GM19468 (cell line): ENCODE measurements around the gene SIL1.

Experiments used
- ATAC-seq: cut with Tn5 transposase; IDR thresholded peaks from one replicate; pipeline ENCODE4 v1.9.1; 2021; ENCODE audit warnings: mild to moderate bottlenecking, moderate library complexity, moderate number of reproducible peaks; ENCODE audit not compliant: unreplicated experiment; ENCODE audit errors: extremely low read depth

Gene SIL1

DNA sequence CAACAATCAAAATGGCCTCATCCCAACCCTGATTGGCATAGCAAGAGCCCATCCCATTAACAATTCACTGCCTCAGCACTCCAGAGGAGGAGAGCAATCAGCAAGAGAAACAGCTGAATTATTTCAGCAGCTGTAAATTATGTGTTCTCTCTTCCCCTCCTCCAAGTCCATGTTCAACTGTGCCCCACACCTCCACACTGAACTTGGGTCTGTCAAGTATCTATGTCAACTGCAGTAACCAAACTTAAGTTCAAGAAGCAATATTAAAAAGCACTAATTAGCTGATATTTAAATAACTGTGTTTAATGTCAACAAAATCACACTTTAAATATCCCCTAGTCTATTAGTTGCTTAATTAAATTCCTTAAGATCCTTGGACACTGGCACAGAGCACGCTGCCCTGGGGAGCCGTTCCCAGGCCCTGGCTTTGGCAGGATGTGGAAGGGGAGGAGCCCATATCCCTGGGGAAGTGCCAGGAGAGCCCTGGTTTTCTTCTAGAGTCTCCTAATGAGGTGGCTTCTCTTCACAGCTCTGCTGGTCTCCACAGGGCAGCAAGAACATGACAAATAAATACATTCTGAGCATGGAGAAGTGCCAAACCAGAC lies 50.6 kb downstream of the SIL1 start:
- ATAC-seq, result no peak

DNA sequence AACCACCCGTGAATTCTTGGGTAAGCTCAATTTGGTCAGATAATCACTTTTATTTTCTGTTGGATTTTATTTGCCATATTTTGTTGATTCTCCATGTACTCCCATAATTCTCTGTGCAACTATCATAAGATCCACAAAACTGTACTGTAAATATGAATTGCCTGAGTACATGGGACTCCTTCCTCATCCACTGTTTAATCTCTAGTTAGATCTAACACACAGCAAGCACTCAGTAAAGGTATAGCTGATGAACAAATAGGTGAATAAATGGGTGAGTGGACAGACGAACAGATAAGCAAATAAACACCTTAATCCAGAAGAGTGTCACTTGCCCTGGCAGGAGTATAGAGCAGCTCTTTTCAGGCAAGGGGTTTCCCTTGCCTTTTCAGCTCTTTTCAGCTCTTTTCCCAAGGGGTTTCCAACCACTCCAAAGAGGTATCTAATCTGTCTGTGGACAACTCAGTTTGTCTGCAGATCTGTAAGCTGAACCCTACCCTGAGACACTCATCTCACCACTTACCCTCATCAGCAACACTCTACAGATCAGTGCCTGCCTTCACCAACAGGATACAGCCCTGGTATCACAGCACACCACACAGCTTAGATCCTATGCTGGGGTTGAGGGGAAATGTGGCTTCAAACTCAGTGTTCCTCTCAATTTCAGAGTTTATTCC lies 51.2 kb downstream of the SIL1 start:
- ATAC-seq, result no peak

DNA sequence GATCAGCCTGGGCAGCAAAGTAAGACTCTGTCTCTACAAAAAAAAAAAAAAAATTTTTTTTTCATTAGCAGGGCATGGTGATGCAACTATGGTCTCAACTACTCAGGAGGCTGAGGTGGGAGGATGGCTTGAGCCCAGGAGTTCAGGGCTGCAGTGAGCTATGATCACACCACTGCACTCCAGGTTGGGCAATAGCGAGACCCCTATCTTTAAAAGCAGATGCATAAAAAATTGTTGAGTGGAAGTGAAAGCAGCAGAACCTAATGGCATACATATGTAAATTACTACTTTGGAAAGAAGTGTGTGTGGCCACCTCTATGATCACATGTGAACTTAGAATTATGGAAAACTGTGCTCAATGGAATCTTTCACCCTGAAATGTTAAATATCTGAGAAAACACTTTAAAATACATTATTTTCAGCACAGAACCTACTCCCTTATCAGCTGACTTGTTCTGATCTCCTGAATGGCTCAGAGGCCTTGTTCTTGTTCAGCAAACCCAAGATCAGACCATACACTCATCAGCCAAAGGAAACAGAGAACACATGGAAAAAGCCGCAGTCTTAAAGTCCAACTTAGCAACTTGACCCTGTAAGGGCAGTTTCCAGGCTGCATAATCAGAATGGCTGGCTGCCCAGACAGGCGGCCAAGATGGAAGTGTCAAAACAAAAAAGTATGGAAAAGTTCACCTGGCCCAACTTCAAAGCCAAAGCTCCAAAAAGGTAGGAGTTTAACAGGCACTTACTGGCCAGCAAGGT lies 56.5 kb downstream of the SIL1 start:
- no peak for ATAC-seq

DNA sequence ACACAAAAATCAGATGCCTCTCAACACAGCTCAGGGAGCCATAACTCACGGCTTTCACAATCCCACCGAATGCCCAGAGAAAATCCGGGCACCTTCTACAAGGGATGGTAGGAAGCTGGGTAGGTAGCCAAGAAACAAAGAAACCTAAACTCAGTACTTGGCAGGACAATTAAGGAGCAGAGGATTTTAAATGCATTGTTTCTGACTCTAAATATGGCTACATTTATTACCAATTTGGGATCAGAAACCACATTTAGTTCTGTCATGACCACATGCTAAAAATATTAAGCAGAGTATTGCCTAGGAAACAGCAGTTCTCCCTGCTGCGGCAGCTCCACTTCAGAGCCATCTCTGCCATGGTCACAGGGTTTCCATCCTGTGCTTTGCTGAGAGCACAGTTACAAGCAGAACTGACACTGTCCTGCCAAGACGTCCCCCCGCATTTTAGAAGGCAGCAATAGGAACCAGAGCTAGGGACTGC lies 57.5 kb downstream of the SIL1 start:
- ATAC-seq, result no peak

DNA sequence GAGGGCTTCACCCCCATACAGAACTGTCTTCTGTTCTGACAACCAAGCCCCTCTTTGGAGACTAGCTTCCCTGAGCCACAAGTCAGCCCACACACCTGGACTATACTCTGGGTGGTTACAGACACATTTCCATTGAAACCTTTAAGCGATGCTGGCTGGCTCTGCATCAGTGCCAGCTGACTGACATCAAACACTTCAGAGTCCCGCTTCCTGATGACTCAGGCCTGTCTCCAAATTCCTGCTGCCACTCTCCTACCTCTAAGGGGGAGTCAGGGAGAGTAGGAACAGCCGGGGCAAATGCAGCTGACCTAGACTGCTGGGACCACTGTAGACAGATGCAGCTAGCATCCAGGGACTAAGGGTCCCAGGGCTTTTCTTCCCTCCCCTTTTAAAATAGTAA lies 59.4 kb downstream of the SIL1 start:
- ATAC-seq, result no peak

DNA sequence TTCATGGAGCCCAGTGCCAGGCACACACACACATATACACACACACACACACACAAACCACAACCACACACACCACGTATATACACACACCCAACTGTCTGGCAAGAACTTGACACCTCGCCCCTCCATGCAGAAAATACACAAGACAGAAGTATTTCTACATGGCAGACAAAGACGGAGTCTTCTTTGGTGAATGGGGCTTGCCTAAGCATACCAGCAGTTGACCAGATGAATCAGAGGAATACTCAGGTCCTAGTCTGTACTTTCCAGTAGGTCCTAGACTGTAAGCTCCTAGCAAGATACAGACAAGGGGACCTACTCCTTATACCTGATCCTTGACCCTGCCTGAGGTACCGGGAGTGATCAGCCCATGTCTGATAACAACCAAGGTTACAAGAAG lies 60.1 kb downstream of the SIL1 start:
- no peak for ATAC-seq

DNA sequence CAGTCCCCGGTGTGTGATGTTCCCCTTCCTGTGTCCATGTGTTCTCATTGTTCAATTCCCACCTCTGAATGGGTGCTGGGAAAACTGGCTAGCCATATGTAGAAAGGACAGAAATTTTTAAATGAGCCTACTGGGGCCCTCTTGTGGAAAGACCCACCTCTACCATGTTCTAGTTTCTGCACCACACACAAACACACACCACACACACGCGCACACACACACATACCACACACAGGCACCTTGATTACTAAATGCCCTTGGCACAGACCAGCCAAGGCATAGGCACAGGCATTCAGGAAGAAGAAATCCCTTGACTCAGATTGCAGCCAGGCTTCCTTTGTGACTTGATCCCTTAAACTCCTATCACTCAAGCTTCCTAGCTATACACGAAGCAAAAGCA lies 60.5 kb downstream of the SIL1 start:
- no peak for ATAC-seq

DNA sequence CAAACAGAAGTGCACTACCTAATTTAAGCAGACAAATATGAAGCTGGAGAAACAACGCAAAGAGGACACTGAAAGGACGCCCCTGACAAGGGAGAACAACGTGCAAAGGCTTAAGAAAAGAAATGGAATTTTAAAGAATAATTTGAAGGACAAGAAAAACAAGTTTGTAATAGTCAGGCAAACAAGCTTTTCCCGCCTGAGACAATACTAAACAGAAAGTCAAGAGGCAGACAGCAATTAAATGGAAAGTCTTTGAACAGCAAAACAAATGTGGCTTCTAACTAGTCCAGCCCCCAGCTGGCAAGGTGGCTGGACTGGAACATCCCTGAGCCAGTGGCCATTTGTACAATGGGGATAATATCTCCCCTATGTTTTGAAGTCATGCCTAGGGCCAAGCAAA lies 63.3 kb downstream of the SIL1 start:
- ATAC-seq, result no peak

DNA sequence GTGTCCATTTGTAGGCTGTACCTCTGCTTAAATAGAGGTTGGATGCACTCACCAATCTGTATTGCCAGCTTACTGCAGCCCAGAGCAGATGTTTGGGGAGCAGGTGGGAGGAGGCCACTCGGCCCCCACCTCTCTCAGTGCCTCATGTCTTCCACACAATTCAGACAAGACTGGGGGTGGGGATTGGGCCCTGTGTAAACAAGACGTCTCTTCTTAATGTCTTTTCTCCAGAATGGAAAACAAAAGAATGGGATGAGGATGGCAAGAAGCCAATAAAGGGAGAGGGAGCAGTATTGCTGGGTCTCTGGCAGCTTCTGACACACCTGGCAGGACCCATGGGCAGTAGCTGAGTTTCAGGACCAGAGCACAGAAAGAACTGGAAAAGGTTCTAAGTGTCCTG lies 64.9 kb downstream of the SIL1 start:
- ATAC-seq, result no peak

DNA sequence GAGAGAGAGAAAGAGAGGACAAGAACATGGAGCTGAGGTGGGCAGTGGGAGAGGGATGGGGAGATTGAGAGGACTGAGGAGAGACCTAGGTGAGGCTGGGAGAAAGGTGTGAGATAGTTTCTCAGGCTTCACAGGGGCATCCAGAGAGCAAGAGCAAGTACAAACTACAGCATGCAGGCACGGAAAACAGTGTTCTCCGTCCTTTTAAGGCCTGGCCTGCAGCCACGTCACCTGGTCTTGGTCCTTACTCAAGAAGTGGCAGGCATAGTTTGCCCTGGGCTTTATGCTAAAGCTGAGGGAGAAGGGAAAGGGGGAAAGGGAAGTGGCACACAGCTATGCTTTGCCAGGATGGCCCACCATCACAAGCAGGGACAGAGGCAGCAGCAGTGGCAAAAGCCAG lies 65.7 kb downstream of the SIL1 start:
- no peak for ATAC-seq

DNA sequence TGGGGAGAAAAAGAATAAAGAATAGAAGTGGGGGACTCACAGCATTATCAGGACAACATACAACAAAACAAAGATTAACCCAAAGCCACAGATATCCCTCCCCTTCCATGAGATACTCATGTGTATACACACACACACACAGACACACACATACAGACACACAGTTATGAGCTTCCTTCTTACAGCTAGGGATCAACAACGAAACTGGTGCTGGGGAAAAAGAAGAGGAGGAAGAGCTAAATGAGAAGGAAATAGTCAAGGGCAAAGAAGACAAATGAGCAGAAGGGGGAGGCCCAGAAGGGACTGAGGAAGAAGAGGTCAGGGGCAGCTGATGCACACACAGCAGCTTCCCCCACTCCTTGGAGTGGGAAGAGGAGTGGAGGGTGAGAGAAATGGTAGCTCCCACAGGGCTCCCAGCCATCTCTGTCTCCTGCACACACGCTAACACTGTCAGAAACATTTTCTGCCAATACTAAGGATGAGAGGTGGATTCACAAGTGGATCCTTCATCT lies 66.2 kb downstream of the SIL1 start:
- no peak for ATAC-seq

DNA sequence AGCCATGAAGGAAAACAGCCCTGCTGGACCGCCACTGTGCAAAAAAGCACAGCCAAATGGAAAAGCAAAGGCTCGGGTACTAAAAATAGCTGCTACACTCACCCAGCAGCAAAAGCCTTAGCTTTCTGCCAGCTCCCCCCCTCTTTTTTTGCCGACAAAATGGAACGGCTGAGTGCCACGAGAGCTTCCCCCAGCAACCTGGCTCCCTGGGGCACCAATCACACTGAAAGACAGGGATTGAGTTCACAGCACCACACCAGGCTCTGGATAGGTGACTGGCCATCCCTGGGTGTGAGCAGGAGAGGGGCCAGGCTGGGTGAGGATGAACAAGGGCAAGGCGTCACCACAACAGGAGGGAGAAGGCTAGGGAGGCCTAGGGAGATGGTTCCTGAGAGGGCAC lies 66.7 kb downstream of the SIL1 start:
- ATAC-seq, result no peak

DNA sequence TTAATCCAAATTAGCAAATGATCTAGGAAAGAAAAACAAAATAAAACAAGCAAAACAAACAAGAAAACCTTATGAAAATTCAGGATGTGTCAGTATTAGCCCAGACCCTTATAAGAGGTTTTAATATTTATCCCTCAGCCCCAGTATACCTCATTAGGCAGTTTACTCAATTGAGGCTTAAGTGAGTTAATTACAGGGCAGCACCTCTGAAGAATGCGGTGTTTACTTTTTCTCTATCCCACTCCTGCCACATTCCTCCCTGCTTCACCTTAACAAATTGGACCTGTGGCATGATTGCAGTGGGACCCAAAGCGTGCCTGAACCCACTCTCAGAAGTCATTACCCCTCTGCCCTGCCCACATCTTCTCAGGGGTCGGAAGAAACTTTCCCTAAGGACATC lies 67.1 kb downstream of the SIL1 start:
- no peak for ATAC-seq

DNA sequence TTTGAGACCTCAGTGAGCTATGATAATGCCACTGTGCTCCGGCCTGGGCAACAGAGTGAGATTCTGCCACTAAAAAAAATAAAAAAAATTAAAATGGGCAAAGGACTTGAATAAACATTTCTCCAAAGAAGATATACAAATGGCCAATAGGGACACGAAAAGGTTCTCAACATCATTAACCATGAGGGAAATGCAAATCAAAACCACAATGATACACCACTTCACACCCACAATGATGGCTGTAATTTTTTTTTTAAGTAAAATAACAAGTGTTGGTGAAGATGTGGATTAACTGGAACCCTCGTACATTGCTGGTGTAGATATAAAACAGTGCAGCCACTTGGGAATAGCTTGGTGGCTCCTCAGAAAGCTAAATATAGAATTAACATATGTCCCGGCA lies 68.0 kb downstream of the SIL1 start:
- ATAC-seq, result no peak

DNA sequence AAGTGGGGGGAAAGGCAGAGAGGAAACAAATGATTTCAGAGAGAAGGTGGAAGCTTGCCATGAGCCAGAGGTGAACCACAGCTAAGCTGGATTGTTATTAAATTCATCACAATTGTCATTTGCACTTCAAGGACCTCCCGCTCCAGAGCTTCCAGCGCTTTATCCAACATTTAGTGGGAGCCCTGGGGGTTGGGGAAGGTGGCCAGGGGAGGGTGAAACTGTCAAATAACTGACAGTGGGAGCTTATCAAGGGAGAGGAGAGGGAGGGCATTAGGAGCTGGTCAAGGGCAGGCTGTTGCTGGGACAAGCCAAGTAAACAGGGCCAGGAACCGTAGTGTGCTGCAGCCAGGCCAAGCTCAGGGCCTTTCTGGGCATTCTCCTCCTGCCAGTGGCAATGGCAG lies 71.5 kb downstream of the SIL1 start:
- no peak for ATAC-seq

DNA sequence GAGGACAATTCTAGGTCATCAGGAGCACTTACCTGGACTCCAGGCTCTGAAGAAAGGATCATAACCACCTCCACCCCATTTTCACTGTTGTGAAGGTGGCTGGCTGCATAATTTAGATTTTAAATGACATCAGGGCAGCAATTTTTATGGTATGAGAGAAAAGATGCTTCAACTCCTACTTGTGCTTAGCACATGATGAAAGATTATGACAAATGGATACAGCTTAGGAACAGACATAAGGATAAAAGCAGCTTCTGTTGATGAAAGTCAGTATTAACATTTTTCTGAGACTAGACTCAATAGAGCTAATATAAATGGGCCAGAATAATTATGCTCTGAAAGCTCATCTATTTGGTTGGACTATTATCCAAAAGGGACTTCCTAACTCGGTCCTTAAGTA lies 72.2 kb downstream of the SIL1 start:
- no peak for ATAC-seq

DNA sequence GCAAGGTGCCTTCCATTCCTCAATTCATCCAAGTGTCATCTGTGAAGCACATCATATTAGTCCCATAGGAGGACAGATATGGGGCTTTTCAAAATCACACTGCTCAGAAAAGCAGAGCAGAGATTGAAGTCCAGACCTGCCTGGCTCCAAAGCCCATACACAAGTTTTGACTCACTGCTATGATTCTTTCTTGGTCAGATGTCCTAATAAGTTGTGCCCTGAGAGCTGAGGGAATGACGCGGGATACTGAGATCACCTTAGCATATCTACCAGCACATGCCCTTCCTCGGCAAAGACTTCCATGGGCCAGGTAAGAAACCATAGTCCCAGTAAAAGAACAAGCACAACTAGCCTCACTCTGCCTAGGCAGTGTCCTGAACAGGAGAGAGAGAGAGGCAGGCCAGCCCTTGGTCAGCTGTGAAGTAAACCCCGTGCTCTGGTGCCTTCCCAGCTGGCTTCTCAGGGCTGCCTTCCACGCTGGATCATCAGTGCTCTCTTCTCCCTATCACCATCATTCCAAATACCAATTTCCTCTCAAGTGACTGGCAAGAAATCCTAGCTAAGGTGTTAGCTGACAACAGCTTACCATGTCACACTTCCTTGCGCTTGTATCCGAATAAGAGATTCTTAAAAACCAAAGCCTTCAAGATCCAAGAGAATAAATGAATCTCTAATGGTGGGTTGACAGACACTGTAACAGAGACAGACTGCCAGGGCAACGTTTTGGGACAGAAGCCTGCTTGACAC lies 73.2 kb downstream of the SIL1 start:
- ATAC-seq, result no peak

DNA sequence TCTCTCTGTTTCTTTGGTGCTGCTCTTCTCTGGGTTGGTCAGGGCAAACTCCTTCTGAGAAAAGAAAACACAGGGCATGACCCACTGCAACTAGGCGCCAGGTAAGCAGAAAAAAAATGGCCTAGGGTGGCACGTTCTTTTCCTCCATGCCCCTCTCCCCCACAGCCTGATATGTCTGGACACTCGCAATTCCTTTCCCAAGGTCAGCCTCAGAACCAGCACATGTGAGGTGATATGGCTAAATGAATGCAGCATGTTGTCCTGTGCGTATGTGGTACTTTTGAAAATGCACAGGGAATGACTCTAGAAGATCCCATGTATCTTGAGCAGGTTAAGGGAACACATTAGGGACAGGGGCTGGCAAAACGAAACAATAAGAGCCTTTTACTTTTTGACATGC lies 77.0 kb downstream of the SIL1 start:
- no peak for ATAC-seq

DNA sequence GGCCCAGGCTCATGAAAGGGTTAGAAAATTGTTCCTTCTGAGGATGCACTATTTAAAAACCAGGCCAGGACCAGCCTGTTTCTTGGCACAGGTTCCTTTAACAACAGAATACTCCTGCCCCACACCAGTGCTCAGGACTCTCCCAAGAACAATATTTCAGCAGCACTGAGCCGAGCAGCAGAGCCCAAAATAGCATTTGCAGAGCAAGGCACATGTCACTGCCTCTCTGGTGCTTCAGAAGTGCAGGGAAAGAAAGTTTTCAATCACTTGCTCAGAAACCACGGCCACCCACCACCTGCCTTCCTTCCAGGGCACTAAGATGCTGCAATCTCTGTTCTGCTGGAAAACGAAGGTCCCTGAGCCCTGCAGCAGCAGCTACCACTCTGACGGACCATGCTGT lies 77.6 kb downstream of the SIL1 start:
- no peak for ATAC-seq

DNA sequence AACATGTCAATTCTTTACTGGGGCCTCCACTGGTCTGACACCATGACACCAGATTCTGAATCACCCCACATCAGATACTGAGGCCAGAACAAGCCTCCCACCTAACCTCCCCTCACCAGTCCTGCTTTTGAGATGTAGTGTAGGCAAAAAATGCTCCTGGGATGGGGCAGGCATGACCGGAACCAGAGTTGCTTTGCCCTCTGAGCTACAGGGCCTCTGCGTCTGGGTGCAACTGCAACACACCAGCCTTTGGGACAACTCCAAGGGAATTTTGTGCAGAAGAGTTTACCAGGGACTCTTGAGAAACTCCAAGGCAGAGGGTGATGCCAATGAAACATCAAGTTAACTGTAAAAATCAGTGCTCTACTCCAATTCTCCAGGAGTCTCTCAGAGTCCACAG lies 79.4 kb downstream of the SIL1 start:
- ATAC-seq, result no peak
